GM10248 (cell line): ENCODE results near the gene DPRX.

Source experiments
- CTCF ChIA-PET: fragments of 300-600 bp; sonication (Branson Sonifier 250); formaldehyde crosslinking; extraction: SDS; loops from one replicate; lab custom pipeline; 2021; ENCODE audit warnings: antibody characterized with exemption; lab: Yijun Ruan, JAX
- POLR2A ChIA-PET: fragments of 350-650 bp; sonication (Branson Sonifier 250); formaldehyde crosslinking; extraction: SDS; loops from one replicate; lab custom pipeline; 2020; ENCODE audit warnings: antibody characterized with exemption; lab: Yijun Ruan, JAX
- DNase-seq: peaks from one replicate; pipeline ENCODE4 v3.0.0; 2012; ENCODE audit errors: extremely low spot score
- CTCF ChIP-seq: IDR thresholded peaks from 2 replicates; pipeline ENCODE4 v1.5.1; 2012; ENCODE audit warnings: mild to moderate bottlenecking, low read depth; ENCODE audit errors: extremely low read depth, missing control alignments, control extremely low read depth

Gene DPRX

GRCh38 chr19:53597023-53597422 lies 34.8 kb upstream of the DPRX start:
- ChIA-PET CTCF (no interaction called here), POLR2A (no interaction called here)
- no peak for DNase-seq
- no peak for TF ChIP-seq CTCF

GRCh38 chr19:53598361-53598760 lies 33.4 kb upstream of the DPRX start:
- ChIA-PET POLR2A (no interaction called here), CTCF (no interaction called here)
- no peak for TF ChIP-seq CTCF
- DNase-seq, result no peak

GRCh38 chr19:53600217-53600616 lies 31.6 kb upstream of the DPRX start:
- ChIA-PET CTCF (no interaction called here), POLR2A (no interaction called here)
- DNase-seq, result no peak
- no peak for TF ChIP-seq CTCF

GRCh38 chr19:53606031-53606430 lies 25.8 kb upstream of the DPRX start:
- CTCF ChIA-PET, result no interaction called here
- no peak for DNase-seq
- no peak for TF ChIP-seq CTCF
- POLR2A ChIA-PET, result no interaction called here

GRCh38 chr19:53608381-53608780 lies 23.4 kb upstream of the DPRX start:
- ChIA-PET POLR2A (no interaction called here), CTCF (no interaction called here)
- DNase-seq, result no peak
- no peak for TF ChIP-seq CTCF

GRCh38 chr19:53612762-53613526 lies 18.9 kb upstream of the DPRX start:
- DNase-seq, result no peak
- TF ChIP-seq CTCF, result no peak
- CTCF ChIA-PET, result no interaction called here
- POLR2A ChIA-PET, result no interaction called here
